ENCODE data around the gene GLOD4.
A peak's percentile ranks its signal among the peaks of the same experiment; 100 is the strongest.
"Not testable (repeated sequence)": the region's sequence is repeated elsewhere in the genome, so short reads cannot be mapped to it uniquely, and the experiment has no call there.

GLOD4 gene

GRCh38 chr17:773016-773415 is 9.1 kb downstream of the GLOD4 start:
- TF ChIP-seq, protein P1, sequence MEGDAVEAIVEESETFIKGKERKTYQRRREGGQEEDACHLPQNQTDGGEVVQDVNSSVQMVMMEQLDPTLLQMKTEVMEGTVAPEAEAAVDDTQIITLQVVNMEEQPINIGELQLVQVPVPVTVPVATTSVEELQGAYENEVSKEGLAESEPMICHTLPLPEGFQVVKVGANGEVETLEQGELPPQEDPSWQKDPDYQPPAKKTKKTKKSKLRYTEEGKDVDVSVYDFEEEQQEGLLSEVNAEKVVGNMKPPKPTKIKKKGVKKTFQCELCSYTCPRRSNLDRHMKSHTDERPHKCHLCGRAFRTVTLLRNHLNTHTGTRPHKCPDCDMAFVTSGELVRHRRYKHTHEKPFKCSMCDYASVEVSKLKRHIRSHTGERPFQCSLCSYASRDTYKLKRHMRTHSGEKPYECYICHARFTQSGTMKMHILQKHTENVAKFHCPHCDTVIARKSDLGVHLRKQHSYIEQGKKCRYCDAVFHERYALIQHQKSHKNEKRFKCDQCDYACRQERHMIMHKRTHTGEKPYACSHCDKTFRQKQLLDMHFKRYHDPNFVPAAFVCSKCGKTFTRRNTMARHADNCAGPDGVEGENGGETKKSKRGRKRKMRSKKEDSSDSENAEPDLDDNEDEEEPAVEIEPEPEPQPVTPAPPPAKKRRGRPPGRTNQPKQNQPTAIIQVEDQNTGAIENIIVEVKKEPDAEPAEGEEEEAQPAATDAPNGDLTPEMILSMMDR (IDR thresholded peaks at IDR 0.05; ENCODE audit: low read depth, low read length, missing control alignments) = no peak
- DNase-seq (ENCODE audit: low read depth) = no peak
- H3K4me3 ChIP-seq (ENCODE audit: low read depth, low read length) = no peak overlapping the region

DNA sequence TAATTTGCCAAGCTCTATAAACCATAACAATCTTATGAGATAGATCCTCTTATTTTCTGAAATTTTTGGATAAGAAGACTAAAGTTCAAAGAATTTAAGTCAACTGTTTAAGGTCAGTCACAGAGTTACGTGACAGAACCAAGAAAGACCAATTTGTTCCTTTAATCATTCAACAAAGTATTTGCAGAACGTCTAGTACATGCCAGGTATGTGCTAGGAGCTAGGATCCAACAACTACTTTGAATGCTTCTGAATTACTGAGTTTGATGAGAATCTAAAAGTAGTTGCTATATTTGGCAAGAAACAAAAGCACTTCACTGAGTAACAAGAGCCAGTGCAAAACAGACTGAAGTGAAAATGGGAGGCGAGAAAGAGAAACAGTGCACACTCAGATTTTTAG is 15.0 kb downstream of the GLOD4 start:
- no peak for DNase-seq (ENCODE audit: low read depth)
- TF ChIP-seq, protein P1 (IDR thresholded peaks at IDR 0.05; ENCODE audit: low read depth, low read length, missing control alignments) = no peak
- H3K4me3 ChIP-seq (ENCODE audit: low read depth, low read length) = no peak overlapping the region

DNA sequence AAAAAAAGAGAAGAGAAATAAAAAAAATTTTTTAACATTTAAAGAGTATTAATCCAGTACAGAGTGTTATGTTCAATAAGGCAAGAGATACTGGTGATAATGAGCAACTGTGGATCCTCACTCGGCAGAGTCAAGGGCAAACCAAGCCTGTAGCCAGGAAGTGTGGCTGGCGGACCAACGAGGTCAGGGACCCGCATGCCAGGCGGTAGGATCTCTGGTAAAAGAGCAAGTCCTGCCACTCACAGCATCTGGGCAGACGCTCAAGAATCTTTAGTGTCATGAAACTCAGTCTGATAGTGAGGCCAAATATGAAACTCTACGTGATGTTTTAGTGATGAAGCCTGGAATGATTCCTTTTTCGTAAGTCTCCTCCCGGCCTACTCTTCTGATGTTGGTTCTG is 21.7 kb downstream of the GLOD4 start:
- DNase-seq (ENCODE audit: low read depth) = no peak
- TF ChIP-seq, protein P1 (IDR thresholded peaks at IDR 0.05; ENCODE audit: low read depth, low read length, missing control alignments) = no peak
- no peak overlapping the region for H3K4me3 ChIP-seq (ENCODE audit: low read depth, low read length)

GRCh38 chr17:759964-760363 is 22.1 kb downstream of the GLOD4 start:
- DNase-seq (ENCODE audit: low read depth) = no peak
- TF ChIP-seq, protein P1 (IDR thresholded peaks at IDR 0.05; ENCODE audit: low read depth, low read length, missing control alignments) = no peak

GRCh38 chr17:756010-756567 is 26.0 kb downstream of the GLOD4 start:
- not testable (repeated sequence) for DNase-seq (ENCODE audit: low read depth)

More at GRCh38 chr17:759964-760363, 22.1 kb downstream of the GLOD4 start:
- no peak overlapping the region for H3K4me3 ChIP-seq (ENCODE audit: low read depth, low read length)

GRCh38 chr17:755319-755961 is 26.6 kb downstream of the GLOD4 start:
- DNase-seq (ENCODE audit: low read depth); H3K4me3 ChIP-seq (ENCODE audit: low read depth, low read length): not testable (repeated sequence)

More at GRCh38 chr17:756010-756567, 26.0 kb downstream of the GLOD4 start:
- H3K4me3 ChIP-seq (ENCODE audit: low read depth, low read length) = not testable (repeated sequence)

- no peak for DNase-seq (ENCODE audit: low read depth)
- no peak overlapping the region for H3K4me3 ChIP-seq (ENCODE audit: low read depth, low read length)
- TF ChIP-seq, protein P1 (IDR thresholded peaks at IDR 0.05; ENCODE audit: low read depth, low read length, missing control alignments) = no peak
Measured at GRCh38 chr17:753418-753817, 28.7 kb downstream of the GLOD4 start.

DNA sequence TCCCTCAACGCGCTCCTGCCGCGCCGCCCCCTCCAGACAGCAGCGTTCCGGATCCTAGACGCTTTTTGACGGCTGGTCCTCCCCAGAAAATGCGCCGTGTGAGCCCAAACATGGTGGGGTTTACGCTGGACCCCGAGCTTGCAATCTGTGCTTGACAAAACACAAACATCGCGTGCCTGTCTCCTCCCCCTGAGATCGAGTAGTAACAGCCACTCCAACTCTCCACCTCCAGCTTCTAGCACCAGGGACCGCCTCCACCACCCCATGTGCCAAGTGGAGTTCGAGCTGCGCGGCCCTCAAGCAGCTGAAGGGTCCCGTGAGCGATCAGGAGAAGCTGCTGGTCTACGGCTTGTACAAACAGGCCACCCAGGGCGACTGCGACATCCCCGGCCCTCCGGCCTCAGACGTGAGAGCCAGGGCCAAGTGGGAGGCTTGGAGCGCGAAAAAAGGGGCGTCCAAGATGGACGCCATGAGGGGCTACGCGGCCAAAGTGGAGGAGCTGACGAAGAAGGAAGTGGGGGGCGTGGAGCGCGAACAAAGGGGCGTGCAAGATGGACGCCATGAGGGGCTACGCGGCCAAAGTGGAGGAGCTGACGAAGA is 29.4 kb downstream of the GLOD4 start:
- TF ChIP-seq, protein P1 (IDR thresholded peaks at IDR 0.05; ENCODE audit: low read depth, low read length, missing control alignments) = no peak
- DNase-seq (ENCODE audit: low read depth) = no peak
- peak overlapping the region; percentile 91 for H3K4me3 ChIP-seq (ENCODE audit: low read depth, low read length)
